ENCODE results near the gene KRTAP4-16.
"Not testable (repeated sequence)": the region's sequence is repeated elsewhere in the genome, so short reads cannot be mapped to it uniquely, and the experiment has no call there.

The KRTAP4-16 gene

GRCh38 chr17:41069031-41069430 is 33.0 kb downstream of the KRTAP4-16 start:
- DNase-seq = no peak

DNA sequence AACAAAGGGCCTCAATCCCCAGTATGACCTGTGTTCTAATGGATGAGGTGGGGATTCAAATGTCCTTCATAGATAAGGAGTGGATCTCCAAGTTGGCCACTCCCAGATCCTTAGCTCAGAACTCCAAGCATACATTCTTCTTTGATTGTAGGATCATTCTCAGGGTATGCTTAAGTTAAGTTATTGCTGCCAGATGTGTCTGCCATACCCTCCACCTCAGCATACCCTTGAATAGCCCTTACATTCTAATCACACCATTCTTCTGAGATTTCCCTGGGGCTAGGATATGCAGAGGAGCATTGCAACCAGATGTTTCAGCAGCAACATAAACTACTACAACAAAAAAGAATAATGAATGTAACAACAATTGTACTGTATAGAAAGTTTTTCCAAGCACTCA is 34.7 kb downstream of the KRTAP4-16 start:
- DNase-seq = no peak

GRCh38 chr17:41065829-41066624 is 36.0 kb downstream of the KRTAP4-16 start, which contains the start of gene KRTAP2-4:
Gene KRTAP2-4 (minus strand): TSS chr17:41065879. CDS start chr17:41065845, 34 bp downstream.
- DNase-seq = no peak

DNA sequence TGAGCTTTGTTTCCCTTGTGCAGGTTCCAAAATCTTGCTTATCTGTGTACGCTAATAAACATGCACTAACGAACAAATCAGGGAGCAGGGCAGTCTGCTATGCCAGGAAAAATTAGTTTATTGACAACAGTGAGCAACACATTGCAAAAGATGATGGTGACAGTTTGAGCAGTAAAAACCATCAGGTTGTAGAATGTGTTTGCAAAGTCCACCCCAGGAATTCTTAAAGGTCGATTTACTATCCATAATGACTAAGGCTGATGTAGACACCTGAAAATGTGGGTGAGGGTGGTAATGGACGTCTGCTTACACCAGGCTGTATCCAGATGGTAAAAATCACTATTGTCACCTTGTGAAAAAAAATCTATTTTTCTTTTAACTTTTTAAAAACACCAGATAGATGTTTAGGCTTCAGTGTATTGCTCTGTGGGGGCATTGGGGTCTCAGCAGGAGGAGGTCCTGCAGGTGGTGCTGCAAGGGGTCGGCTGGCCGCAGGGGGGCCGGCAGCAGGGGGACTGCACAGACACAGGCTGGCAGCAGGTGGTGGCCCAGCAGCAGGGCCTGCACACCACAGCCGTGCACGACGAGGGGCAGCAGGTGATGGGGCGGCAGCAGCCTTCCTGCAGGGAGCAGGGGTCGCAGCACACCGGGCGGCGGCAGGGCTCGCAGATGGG is 36.9 kb downstream of the KRTAP4-16 start:
- not testable (repeated sequence) for DNase-seq

DNA sequence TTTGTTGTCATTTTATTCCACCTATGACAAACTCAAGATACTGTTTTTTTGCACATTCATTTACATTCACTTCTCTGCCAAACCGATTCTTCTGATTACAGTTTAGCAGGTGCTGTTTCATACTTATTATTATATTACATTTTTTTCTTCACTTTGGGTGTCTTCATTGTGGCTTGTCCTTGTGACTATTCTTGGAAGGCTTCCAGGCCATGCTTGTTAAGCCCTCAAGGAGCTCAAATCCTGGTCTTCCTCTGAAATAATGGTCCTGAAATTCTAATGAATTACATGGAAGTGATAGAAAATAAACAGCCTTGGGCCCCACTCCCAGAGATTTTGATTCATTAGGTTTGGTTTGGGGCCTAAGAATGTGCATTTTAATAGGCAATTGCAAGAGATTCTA is 37.7 kb downstream of the KRTAP4-16 start:
- DNase-seq = no peak

DNA sequence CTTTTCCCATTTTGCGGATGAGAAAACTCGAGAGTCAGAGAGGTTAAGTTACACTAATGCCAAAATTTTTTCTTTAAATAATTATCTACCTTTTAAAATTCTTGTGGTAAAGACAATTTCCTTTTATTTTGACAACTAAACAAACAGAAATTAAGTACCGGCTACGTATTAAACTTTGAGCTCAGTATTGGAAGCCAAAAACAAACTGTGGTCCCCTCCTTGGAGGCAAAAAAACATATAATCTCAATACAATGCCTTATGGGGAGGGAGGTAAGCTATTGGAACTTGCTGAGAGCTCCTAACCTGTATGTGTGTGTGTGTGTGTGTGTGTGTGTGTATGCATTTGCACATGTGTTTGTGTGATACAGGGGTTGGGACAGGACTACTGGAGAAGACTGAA is 38.6 kb downstream of the KRTAP4-16 start:
- DNase-seq = no peak

DNA sequence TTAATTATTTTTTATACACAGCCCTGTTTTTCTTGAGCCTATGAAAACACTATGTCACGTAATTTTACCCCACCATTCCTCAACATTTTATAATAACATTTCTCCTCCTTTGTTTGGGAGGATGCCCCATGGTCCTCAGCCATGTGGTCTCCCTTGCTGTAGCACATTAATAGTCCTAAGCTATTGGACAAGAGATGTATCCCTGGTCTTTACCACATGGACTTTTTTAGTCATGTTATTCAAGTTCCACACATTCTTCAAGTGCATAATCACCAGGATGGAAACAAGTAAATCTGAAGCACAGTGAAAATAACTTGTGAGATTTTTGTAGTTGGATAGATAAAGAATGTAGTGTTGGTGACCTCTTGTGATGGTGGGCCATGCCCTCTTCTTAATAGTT is 40.0 kb downstream of the KRTAP4-16 start:
- DNase-seq = no peak

- no peak for DNase-seq
Measured at GRCh38 chr17:41060052-41060604, 41.9 kb downstream of the KRTAP4-16 start, which contains the start of gene KRTAP2-3. Gene KRTAP2-3 (minus strand): TSS chr17:41060114. CDS start chr17:41060050, 64 bp downstream.

GRCh38 chr17:41059276-41060051 is 42.5 kb downstream of the KRTAP4-16 start:
- DNase-seq = not testable (repeated sequence)

DNA sequence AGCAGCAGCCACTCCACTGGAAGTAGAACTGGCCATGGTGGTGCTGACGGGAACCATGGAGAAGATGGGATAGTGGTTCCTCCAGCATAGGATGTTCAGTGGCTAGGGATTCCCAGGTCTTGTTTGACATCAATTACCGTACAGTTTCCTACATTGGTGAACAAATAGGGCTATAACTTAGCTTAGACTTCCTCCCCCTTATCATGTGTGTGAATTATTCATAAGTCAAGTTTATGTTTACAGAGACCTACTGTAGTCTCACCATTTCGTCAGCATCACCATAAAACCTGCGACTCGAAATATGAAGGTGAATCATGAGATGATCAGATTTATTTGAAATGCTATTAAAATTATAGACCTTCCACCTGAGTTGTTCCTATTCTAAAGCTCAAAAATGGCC is 43.3 kb downstream of the KRTAP4-16 start:
- no peak for DNase-seq

GRCh38 chr17:41057547-41057946 is 44.5 kb downstream of the KRTAP4-16 start:
- DNase-seq = no peak

GRCh38 chr17:41055130-41055529 is 46.9 kb downstream of the KRTAP4-16 start, which contains the start of gene KRTAP2-2:
Gene KRTAP2-2 (minus strand): TSS chr17:41055230. CDS start chr17:41055211, 19 bp downstream.
- DNase-seq = not testable (repeated sequence)

DNA sequence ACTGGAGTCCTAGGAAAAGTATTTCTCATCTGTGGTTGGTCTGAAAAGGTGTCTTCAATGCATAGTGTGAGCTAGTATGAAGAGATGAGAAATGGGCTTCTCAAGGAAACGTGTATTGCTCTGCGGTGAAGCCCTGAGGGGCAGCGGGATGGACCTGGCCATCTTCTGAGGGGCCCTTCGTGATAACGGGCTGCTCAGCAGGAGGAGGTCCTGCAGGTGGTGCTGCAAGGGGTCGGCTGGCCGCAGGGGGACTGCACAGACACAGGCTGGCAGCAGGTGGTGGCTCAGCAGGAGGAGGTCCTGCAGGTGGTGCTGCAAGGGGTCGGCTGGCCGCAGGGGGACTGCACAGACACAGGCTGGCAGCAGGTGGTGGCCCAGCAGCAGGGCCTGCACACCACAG is 47.5 kb downstream of the KRTAP4-16 start:
- DNase-seq = not testable (repeated sequence)

DNA sequence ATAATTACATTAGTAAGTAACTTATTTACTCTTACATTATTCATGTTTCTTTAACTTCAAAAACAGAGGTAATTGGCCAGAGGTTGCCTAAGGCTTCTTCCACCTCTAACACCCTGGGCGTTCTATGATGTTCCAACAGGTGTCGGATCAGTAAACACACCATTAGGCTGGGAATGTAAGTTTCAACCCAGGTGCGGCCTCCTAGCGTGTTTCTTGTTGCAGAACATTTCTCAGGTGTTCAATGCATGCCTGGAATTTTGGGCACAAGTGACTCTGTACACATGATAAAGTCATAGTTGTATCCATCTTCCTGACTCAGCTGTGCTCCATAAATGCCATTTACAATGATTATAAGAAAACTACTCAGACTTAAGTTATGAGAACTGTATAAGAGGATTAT is 48.0 kb downstream of the KRTAP4-16 start:
- DNase-seq = no peak

DNA sequence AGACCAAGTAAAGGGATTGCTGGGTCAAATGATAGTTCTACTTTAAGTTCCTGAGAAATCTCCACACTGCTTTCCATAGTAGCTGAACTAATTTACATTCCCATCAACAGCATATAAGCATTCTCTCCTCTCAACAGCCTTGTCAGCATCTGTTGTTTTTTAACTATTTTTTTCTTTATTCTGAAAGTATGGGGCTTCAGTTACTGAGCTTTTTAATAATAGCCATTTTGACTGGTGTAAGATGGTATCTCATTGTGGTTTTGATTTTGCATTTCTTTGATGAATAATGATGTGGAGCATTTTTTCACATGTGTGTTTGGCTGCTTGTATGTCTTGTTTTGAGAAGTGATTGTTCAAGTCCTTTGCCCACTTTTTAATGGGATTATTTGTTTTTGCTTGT is 49.4 kb downstream of the KRTAP4-16 start:
- no peak for DNase-seq
